Cardiac muscle cell (in vitro differentiated cells and primary cell): ENCODE data around the gene LYPD6B. TPM values are rescaled to one million over a fixed set of nuclear protein-coding genes. Genes with fewer than 3 reads are reported as not detected.

Experiments
- DNase-seq, 2 donors: peaks; one replicate each; pipeline versions ENCODE4 v3.0.0 to v3.0.0-alpha.2; 2010 to 2017; ENCODE audit warnings: low read depth in 1 of 2, low spot score in 1 of 2
- H3K27ac ChIP-seq: fragments of 200-600 bp; sonication (generic); 2 replicates; pipeline ENCODE4 v1.5.1; 2016
- H3K27me3 ChIP-seq: fragments of 200-600 bp; sonication (generic); 2 replicates; pipeline ENCODE4 v1.6.0; 2016; ENCODE audit warnings: control low read depth
- H3K36me3 ChIP-seq: fragments of 200-600 bp; sonication (generic); 2 replicates; pipeline ENCODE4 v1.5.1; 2016; ENCODE audit warnings: control low read depth
- H3K4me1 ChIP-seq: fragments of 200-600 bp; sonication (generic); 2 replicates; pipeline ENCODE4 v1.8.1; 2017; ENCODE audit warnings: low read depth, mild to moderate bottlenecking, mixed run types
- H3K4me3 ChIP-seq: fragments of 200-600 bp; sonication (generic); 2 replicates; pipeline ENCODE4 v1.5.1; 2016; ENCODE audit warnings: mild to moderate bottlenecking
- H3K9me3 ChIP-seq: fragments of 200-600 bp; sonication (generic); 2 replicates; pipeline ENCODE4 v1.5.1; 2017; ENCODE audit warnings: low read depth, mild to moderate bottlenecking, control low read depth
- polyA plus RNA-seq: library from polyadenylated mRNA; unstranded; fragments of >200 nt; fragmentation: Nextera tagmentation; extraction: Ambion mirVana; gene quantifications from 2 replicates; pipeline ENCODE4 v1.2.1, GENCODE V29; 2016
- total RNA-seq: library from RNA; depleted of rRNA; stranded (reverse); fragments of >200 nt; gene quantifications from 2 replicates; pipeline ENCODE4 v1.2.3, GENCODE V29; 2016
- TF ChIP-seq, protein P1 (sequence below): IDR thresholded peaks from 2 replicates; pipeline ENCODE4 v1.5.1; 2012; ENCODE audit warnings: low read depth, mild to moderate bottlenecking, low read length

LYPD6B gene
- total and polyA plus RNA-seq, 2 experiments from 2014 or later, result 1.6 to 5.7 TPM

DNA sequence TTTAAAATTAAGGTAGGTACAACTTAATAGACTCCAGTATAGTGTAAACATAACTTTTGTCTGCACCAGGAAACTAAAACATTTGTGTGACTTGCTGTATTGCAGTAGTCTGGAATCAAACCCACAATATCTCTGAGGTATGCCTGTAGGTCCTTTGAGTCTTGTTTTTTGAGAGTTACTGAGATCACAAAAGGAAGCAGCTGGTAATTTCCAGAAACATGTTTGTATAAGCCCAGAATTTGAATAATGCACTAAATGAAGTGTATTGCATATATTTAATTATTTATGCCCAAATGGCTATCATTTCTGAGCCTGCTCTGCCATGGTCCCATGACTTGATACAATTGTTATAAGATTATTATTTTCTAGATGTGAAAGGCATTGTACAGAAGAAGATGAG, 148.6 kb downstream of the LYPD6B start:
- TF ChIP-seq, protein P1, sequence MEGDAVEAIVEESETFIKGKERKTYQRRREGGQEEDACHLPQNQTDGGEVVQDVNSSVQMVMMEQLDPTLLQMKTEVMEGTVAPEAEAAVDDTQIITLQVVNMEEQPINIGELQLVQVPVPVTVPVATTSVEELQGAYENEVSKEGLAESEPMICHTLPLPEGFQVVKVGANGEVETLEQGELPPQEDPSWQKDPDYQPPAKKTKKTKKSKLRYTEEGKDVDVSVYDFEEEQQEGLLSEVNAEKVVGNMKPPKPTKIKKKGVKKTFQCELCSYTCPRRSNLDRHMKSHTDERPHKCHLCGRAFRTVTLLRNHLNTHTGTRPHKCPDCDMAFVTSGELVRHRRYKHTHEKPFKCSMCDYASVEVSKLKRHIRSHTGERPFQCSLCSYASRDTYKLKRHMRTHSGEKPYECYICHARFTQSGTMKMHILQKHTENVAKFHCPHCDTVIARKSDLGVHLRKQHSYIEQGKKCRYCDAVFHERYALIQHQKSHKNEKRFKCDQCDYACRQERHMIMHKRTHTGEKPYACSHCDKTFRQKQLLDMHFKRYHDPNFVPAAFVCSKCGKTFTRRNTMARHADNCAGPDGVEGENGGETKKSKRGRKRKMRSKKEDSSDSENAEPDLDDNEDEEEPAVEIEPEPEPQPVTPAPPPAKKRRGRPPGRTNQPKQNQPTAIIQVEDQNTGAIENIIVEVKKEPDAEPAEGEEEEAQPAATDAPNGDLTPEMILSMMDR, result no peak
- no peak for DNase-seq
- no peaks in the 10 kb centered on the region for H3K27me3 ChIP-seq
- H3K4me3 ChIP-seq, result no peak overlapping the region
- no peak overlapping the region for H3K27ac ChIP-seq
- H3K4me1 ChIP-seq, result no peaks in the 10 kb centered on the region
- H3K9me3 ChIP-seq, result no peaks in the 10 kb centered on the region
- no peaks in the 10 kb centered on the region for H3K36me3 ChIP-seq

DNA sequence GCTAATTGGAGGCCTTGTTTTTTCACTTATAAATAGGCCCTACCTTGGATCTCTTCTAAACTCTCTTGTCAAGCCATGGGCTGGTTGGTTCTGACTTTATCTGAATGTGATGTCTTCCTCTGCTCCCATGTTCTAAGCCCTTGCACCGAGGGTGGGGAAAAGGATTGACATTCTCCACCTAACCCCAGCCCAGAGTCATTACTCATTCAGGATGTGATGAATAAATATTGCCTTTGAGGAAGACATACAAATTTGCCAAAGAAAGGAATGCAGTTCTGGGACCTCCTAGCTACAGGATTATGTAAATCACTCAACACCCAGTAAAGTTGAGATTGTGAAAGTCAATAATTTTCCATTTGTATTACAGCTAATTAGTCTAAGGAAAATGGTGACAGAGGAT, 149.8 kb downstream of the LYPD6B start:
- TF ChIP-seq, protein P1, result no peak
- H3K36me3 ChIP-seq, result no peaks in the 10 kb centered on the region
- no peak overlapping the region for H3K4me3 ChIP-seq
- DNase-seq, result no peak
- no peaks in the 10 kb centered on the region for H3K4me1 ChIP-seq
- no peak overlapping the region for H3K27ac ChIP-seq
- H3K9me3 ChIP-seq, result no peaks in the 10 kb centered on the region
- no peaks in the 10 kb centered on the region for H3K27me3 ChIP-seq

DNA sequence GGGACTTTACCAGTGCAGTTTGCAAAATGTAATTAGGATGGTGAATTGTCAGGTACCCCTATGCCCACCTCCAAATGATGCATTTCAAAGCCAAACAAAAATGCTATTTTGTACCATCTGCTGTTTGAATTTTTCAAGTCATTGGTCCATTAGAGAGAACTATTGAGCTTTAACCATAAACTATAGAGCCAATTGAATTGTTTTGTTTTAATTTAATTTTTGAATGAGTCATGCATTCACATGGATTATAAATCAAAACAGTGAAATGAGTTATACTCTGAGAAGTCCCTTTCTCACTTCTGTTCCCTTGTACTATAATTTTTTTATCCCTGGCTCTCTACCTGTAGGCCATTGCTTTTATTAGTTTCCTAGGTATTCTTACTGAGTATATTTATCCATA, 151.3 kb downstream of the LYPD6B start:
- H3K36me3 ChIP-seq, result no peaks in the 10 kb centered on the region
- DNase-seq, result no peak

DNA sequence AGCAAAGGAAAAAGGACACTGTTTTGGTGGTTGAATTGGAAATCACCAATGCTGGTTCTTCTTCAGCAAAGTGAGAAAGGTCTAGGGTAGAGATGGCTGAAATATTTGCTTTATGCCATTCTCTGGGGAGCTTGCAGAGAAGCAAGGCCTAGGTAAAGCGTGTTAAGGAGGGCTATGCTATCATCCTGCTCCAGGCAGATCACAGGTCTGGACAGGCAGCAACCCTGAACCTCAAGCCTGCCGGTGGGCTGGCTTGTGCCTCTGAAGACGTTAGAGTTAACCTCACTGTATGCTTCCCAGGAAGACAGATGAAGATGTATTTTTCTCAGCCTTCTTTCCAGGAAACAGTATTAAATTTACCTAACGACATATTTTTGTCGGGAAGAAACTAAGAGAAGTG, 153.4 kb downstream of the LYPD6B start:
- no peaks in the 10 kb centered on the region for H3K9me3 ChIP-seq
- DNase-seq, result no peak
- no peak overlapping the region for H3K27ac ChIP-seq
- H3K36me3 ChIP-seq, result no peaks in the 10 kb centered on the region
- H3K4me3 ChIP-seq, result no peak overlapping the region
- TF ChIP-seq, protein P1, result no peak
- no peaks in the 10 kb centered on the region for H3K27me3 ChIP-seq
- no peaks in the 10 kb centered on the region for H3K4me1 ChIP-seq

More for the DNA sequence above, 151.3 kb downstream of the LYPD6B start:
- H3K4me1 ChIP-seq, result no peaks in the 10 kb centered on the region
- H3K4me3 ChIP-seq, result no peak overlapping the region
- H3K27me3 ChIP-seq, result no peaks in the 10 kb centered on the region
- H3K9me3 ChIP-seq, result no peaks in the 10 kb centered on the region
- no peak overlapping the region for H3K27ac ChIP-seq
- TF ChIP-seq, protein P1, result no peak

DNA sequence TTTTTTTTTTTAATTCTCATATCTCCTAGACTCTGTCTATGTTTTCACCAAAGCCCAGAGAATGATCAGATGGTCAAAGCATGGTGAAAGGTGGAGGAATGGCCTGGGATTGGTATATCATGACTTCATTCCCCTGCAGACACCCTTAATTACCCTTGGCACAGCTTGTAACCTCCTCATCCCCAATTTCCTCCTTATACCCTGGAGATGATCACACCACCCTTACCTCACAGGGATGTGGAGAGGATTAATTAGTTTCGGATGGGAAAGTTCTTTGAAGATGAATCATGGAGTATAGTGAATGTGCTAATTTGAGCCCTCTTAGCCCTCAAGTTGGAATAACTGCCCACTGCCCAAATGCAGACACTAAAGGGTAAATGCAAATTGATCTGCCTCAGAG, 153.9 kb downstream of the LYPD6B start:
- H3K36me3 ChIP-seq, result no peaks in the 10 kb centered on the region
- DNase-seq, result no peak
- no peaks in the 10 kb centered on the region for H3K27me3 ChIP-seq
- TF ChIP-seq, protein P1, result no peak
- no peaks in the 10 kb centered on the region for H3K4me1 ChIP-seq
- no peaks in the 10 kb centered on the region for H3K9me3 ChIP-seq
- H3K4me3 ChIP-seq, result no peak overlapping the region
- H3K27ac ChIP-seq, result no peak overlapping the region

DNA sequence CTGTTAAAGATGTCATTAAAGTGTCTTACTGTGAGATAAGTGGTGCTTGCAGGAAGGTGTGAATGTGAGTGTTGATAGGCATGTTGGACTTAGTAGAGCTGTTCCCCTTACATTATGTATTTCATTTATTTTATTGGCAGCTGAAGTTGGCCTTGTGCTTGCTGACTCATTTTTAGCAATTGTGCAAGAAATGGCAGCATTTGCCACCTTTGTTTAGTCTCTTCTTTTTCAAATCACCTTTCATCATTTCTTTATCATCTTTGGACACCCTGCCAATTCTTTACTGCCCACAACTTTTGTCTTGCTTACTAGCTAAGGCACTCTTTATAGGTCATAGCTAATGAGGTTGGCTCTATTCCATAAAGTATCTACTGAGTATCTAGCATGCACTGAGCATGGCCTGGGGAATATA, 161.6 kb downstream of the LYPD6B start:
- no peaks in the 10 kb centered on the region for H3K36me3 ChIP-seq
- no peak overlapping the region for H3K4me3 ChIP-seq
- H3K9me3 ChIP-seq, result no peaks in the 10 kb centered on the region
- H3K27me3 ChIP-seq, result no peaks in the 10 kb centered on the region
- TF ChIP-seq, protein P1, result no peak
- peak; percentile 53 to 59 for DNase-seq
- peaks cover 34% of the 10 kb centered on the region for H3K4me1 ChIP-seq
- peak overlapping the region; percentile 17 for H3K27ac ChIP-seq
